ENCODE measurements around the gene ZBTB20.

ZBTB20 gene

DNA sequence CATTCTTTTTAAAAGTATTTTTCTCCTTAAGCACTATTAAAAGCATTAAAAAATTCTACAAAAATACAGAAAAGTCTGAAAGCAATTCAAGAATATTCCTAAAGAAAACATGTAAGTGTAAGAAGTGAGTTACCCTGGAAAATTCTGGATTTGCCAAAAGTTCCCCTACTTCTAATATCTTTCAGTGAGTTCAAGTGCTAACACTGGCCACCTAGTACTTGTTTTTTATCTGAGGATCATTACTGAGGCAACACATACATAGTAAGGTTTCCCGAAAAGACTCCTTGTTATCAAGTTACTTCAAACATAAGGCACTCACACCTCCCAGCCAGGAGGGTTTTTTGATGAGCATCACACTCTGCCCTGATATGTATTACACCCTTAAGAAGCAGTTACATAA lies 694.8 kb downstream of the ZBTB20 start:
- TF ChIP-seq, protein P1, sequence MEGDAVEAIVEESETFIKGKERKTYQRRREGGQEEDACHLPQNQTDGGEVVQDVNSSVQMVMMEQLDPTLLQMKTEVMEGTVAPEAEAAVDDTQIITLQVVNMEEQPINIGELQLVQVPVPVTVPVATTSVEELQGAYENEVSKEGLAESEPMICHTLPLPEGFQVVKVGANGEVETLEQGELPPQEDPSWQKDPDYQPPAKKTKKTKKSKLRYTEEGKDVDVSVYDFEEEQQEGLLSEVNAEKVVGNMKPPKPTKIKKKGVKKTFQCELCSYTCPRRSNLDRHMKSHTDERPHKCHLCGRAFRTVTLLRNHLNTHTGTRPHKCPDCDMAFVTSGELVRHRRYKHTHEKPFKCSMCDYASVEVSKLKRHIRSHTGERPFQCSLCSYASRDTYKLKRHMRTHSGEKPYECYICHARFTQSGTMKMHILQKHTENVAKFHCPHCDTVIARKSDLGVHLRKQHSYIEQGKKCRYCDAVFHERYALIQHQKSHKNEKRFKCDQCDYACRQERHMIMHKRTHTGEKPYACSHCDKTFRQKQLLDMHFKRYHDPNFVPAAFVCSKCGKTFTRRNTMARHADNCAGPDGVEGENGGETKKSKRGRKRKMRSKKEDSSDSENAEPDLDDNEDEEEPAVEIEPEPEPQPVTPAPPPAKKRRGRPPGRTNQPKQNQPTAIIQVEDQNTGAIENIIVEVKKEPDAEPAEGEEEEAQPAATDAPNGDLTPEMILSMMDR (IDR thresholded peaks at IDR 0.05; ENCODE audit: borderline replicate concordance, extremely low read depth, low read length, poor library complexity, severe bottlenecking): no peak
- TF ChIP-seq EZH2 (IDR thresholded peaks at IDR 0.05; ENCODE audit: borderline replicate concordance, low read depth, low read length, severe bottlenecking): no peak
- Histone ChIP-seq H3K4me2 (ENCODE audit: insufficient read depth, low read length) (no peak overlapping the region), H3K27ac (ENCODE audit: low read length) (no peak overlapping the region), H3K79me2 (ENCODE audit: insufficient read depth, low read length) (no peaks in the 10 kb centered on the region), H3K9me3 (ENCODE audit: insufficient read depth, low read length, severe bottlenecking) (no peaks in the 10 kb centered on the region), H3K27me3 (ENCODE audit: insufficient read depth, low read length, poor library complexity) (no peaks in the 10 kb centered on the region), H4K20me1 (ENCODE audit: insufficient read depth, low read length) (no peaks in the 10 kb centered on the region; the same call in 1 of the 2 replicates), H3K4me1 (ENCODE audit: insufficient read depth, low read length) (no peaks in the 10 kb centered on the region; the same call in 1 of the 2 replicates), H3K9ac (ENCODE audit: low read depth, low read length) (no peak overlapping the region), H3K4me3 (ENCODE audit: low read depth in 1 of 2, low read length in 2 of 2) (no peak overlapping the region), H2AFZ (ENCODE audit: low read depth, low read length) (no peak overlapping the region), H3K36me3 (ENCODE audit: insufficient read depth, low read length) (no peaks in the 10 kb centered on the region)
- DNase-seq (no peak), ATAC-seq (ENCODE audit: insufficient read depth, low read depth) (no peak)

DNA sequence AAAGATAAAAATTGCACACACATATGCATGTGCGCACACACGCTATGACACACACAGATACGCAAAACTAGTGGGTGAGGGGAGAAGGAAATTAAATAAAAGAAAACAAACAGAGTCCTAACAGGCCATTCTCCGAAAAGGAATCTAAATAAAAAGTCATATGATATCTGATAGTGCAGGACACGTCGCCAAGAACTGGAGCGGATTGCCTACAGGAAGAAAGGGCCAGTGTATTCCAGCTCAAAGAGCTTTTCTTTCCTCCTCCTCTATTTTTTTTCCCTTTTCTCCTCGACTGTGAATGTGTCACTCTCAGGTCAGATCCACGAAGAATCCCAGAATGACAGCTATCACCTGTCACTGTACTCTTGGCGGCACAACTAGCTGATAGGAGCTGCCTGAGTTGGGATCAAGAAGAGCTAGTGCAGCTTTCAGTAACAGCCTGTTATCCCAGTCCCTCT lies 695.5 kb downstream of the ZBTB20 start:
- TF ChIP-seq, protein P1 (IDR thresholded peaks at IDR 0.05; ENCODE audit: borderline replicate concordance, extremely low read depth, low read length, poor library complexity, severe bottlenecking): no peak
- no peak for TF ChIP-seq EZH2 (IDR thresholded peaks at IDR 0.05; ENCODE audit: borderline replicate concordance, low read depth, low read length, severe bottlenecking)
- Histone ChIP-seq H3K36me3 (ENCODE audit: insufficient read depth, low read length) (no peaks in the 10 kb centered on the region), H3K4me3 (ENCODE audit: low read depth in 1 of 2, low read length in 2 of 2) (no peak overlapping the region), H2AFZ (ENCODE audit: low read depth, low read length) (no peak overlapping the region), H3K27me3 (ENCODE audit: insufficient read depth, low read length, poor library complexity) (no peaks in the 10 kb centered on the region), H4K20me1 (ENCODE audit: insufficient read depth, low read length) (no peaks in the 10 kb centered on the region; the same call in 1 of the 2 replicates), H3K9me3 (ENCODE audit: insufficient read depth, low read length, severe bottlenecking) (no peaks in the 10 kb centered on the region), H3K4me1 (ENCODE audit: insufficient read depth, low read length) (no peaks in the 10 kb centered on the region; the same call in 1 of the 2 replicates), H3K9ac (ENCODE audit: low read depth, low read length) (no peak overlapping the region), H3K79me2 (ENCODE audit: insufficient read depth, low read length) (no peaks in the 10 kb centered on the region), H3K4me2 (ENCODE audit: insufficient read depth, low read length) (no peak overlapping the region), H3K27ac (ENCODE audit: low read length) (no peak overlapping the region)
- ATAC-seq (ENCODE audit: insufficient read depth, low read depth) (no peak), DNase-seq (no peak)

DNA sequence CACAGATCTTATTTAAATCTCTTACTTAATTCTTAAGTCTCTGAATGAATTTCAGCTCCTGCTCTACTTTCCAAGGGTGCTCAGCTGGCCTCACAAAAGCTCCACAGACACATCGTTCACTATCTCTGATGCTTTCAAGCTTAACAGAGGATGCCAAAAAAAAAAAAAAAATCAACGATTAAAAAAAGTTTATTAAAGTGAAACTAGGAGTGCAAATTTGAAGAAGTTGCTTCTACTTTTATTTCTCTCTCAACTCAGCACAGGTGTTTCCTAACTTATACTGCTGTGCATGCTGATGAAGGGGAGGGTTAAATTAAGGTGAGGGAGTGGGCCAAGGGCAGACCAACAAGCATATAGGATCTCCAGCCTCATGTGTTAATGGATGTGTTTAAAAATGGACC lies 696.0 kb downstream of the ZBTB20 start:
- no peaks in the 10 kb centered on the region for H3K36me3 ChIP-seq (ENCODE audit: insufficient read depth, low read length)
- no peak overlapping the region for H3K27ac ChIP-seq (ENCODE audit: low read length)
- no peaks in the 10 kb centered on the region; the same call in 1 of the 2 replicates for H3K4me1 ChIP-seq (ENCODE audit: insufficient read depth, low read length)
- no peaks in the 10 kb centered on the region for H3K9me3 ChIP-seq (ENCODE audit: insufficient read depth, low read length, severe bottlenecking)
- ATAC-seq (ENCODE audit: insufficient read depth, low read depth) (no peak), DNase-seq (no peak)
- no peaks in the 10 kb centered on the region; the same call in 1 of the 2 replicates for H4K20me1 ChIP-seq (ENCODE audit: insufficient read depth, low read length)
- H3K4me2 ChIP-seq (ENCODE audit: insufficient read depth, low read length): no peak overlapping the region
- H3K9ac ChIP-seq (ENCODE audit: low read depth, low read length): no peak overlapping the region
- no peak overlapping the region for H3K4me3 ChIP-seq (ENCODE audit: low read depth in 1 of 2, low read length in 2 of 2)
- H3K27me3 ChIP-seq (ENCODE audit: insufficient read depth, low read length, poor library complexity): no peaks in the 10 kb centered on the region
- no peak overlapping the region for H2AFZ ChIP-seq (ENCODE audit: low read depth, low read length)
- TF ChIP-seq, protein P1 (IDR thresholded peaks at IDR 0.05; ENCODE audit: borderline replicate concordance, extremely low read depth, low read length, poor library complexity, severe bottlenecking): no peak
- no peak for TF ChIP-seq EZH2 (IDR thresholded peaks at IDR 0.05; ENCODE audit: borderline replicate concordance, low read depth, low read length, severe bottlenecking)
- no peaks in the 10 kb centered on the region for H3K79me2 ChIP-seq (ENCODE audit: insufficient read depth, low read length)

Data from DND-41 (cell line).